NOMO-1 treated with DMSO at 0.1 percent for 48 hours (cell line): Measurements from ENCODE around the gene SLC9A2.

ENCODE experiments used
- DNase-seq: peaks from one replicate; lab custom pipeline; 2025; ENCODE audit not compliant: unreplicated experiment; lab: John Stamatoyannopoulos, UW

Gene SLC9A2

GRCh38 chr2:102672107-102672776 lies 52.9 kb downstream of the SLC9A2 start:
- peak; percentile 91 for DNase-seq

GRCh38 chr2:102674370-102674769 lies 55.0 kb downstream of the SLC9A2 start:
- DNase-seq, result no peak

GRCh38 chr2:102674836-102675235 lies 55.5 kb downstream of the SLC9A2 start:
- DNase-seq, result no peak

GRCh38 chr2:102677244-102678215 lies 58.2 kb downstream of the SLC9A2 start:
- peak; percentile 11 for DNase-seq

GRCh38 chr2:102678442-102678841 lies 59.1 kb downstream of the SLC9A2 start:
- DNase-seq, result no peak

GRCh38 chr2:102686479-102687439 lies 67.4 kb downstream of the SLC9A2 start:
- DNase-seq, result peak; percentile 57

- DNase-seq, result no peak
These were observed 70.7 kb downstream of the SLC9A2 start for GRCh38 chr2:102690012-102690411.

GRCh38 chr2:102696463-102696862 lies 77.1 kb downstream of the SLC9A2 start:
- no peak for DNase-seq

GRCh38 chr2:102698369-102699111 lies 79.2 kb downstream of the SLC9A2 start:
- DNase-seq, result no peak

GRCh38 chr2:102703305-102703704 lies 84.0 kb downstream of the SLC9A2 start:
- no peak for DNase-seq

GRCh38 chr2:102703748-102704147 lies 84.4 kb downstream of the SLC9A2 start:
- DNase-seq, result peak; percentile 48

GRCh38 chr2:102704531-102704930 lies 85.2 kb downstream of the SLC9A2 start:
- DNase-seq, result no peak

GRCh38 chr2:102707796-102708695 lies 88.7 kb downstream of the SLC9A2 start:
- no peak for DNase-seq

GRCh38 chr2:102708847-102709559 lies 89.7 kb downstream of the SLC9A2 start:
- no peak for DNase-seq

- no peak for DNase-seq
These were observed 98.1 kb downstream of the SLC9A2 start for GRCh38 chr2:102717308-102718018.

GRCh38 chr2:102718387-102719316 lies 99.3 kb downstream of the SLC9A2 start:
- no peak for DNase-seq

- no peak for DNase-seq
These were observed 104.7 kb downstream of the SLC9A2 start for GRCh38 chr2:102724016-102724490.
